ENCODE measurements around the gene CACNA2D4. TPM values are rescaled to one million over a fixed set of nuclear protein-coding genes. Genes with fewer than 3 reads are reported as not detected.

Gene CACNA2D4
- total RNA-seq, 1 experiment from 2014 or later, result not detected

DNA sequence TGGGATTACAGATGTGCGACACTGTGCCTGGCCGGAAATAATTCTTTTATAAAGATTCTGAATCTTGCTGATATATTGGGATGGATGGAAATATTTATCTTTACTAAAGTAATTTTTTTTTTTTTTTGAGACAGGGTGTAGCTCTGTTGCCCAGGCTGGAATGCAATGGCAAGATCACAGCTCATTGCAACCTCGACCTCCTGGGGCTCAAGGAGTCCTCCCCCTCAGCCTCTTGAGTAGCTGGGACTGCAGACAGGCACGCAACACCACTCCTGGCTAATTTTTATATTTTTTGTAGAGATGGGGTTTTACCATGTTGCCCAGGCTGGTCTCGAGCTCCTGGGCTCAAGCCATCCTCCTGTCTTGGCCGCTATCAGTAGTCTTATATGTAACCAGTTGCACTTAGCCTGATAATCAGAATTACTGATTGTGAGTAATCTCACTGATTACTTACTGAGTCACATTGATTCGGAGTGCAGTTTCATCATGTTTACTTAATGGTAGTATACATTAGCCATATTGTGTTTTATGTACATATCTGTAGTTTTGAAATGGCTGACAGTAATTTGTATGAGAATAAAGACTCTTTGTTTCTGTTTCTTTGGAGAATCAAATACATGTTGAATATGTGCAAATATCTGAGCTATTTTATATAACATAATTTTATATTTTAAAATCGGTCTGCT lies 148.5 kb downstream of the CACNA2D4 start:
- TF ChIP-seq EZH2phosphoT487 (IDR thresholded peaks at IDR 0.05; ENCODE audit: borderline replicate concordance, low read length) (no peak), EZH2 (IDR thresholded peaks at IDR 0.05; ENCODE audit: low read length, unreplicated experiment) (no peak)
- TF ChIP-seq, protein P1, sequence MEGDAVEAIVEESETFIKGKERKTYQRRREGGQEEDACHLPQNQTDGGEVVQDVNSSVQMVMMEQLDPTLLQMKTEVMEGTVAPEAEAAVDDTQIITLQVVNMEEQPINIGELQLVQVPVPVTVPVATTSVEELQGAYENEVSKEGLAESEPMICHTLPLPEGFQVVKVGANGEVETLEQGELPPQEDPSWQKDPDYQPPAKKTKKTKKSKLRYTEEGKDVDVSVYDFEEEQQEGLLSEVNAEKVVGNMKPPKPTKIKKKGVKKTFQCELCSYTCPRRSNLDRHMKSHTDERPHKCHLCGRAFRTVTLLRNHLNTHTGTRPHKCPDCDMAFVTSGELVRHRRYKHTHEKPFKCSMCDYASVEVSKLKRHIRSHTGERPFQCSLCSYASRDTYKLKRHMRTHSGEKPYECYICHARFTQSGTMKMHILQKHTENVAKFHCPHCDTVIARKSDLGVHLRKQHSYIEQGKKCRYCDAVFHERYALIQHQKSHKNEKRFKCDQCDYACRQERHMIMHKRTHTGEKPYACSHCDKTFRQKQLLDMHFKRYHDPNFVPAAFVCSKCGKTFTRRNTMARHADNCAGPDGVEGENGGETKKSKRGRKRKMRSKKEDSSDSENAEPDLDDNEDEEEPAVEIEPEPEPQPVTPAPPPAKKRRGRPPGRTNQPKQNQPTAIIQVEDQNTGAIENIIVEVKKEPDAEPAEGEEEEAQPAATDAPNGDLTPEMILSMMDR (conservative IDR thresholded peaks at IDR 0.05; ENCODE audit: low read depth, low read length), result no peak
- no peak overlapping the region for H3K4me3 ChIP-seq (ENCODE audit: low read length)
- ChIA-PET CTCF (interaction anchor here (0.6 kb wide), 1 partner anchor 112 kb away, joined by 3 read pairs; no protein-coding TSS in a partner anchor), POLR2A (ENCODE audit: unreplicated experiment) (interaction anchor here (0.8 kb wide), 1 partner anchor 79 kb away, joined by 3 read pairs; the partner anchor contains the start of gene ADIPOR2)
- no peaks in the 10 kb centered on the region for H4K20me1 ChIP-seq (ENCODE audit: low read length)
- no peak overlapping the region for H2AFZ ChIP-seq (ENCODE audit: low read length)
- H3K79me2 ChIP-seq (ENCODE audit: low read length), result peaks cover 44% of the 10 kb centered on the region
- no peak overlapping the region for H3K9ac ChIP-seq (ENCODE audit: low read length)
- ATAC-seq (peak; percentile 79), DNase-seq (peak; percentile 73)
- H3K9me3 ChIP-seq (ENCODE audit: low read length), result no peaks in the 10 kb centered on the region
- H3K36me3 ChIP-seq (ENCODE audit: low read depth, low read length), result peaks cover 5% of the 10 kb centered on the region; the same call in 1 of the 2 replicates
- H3K4me2 ChIP-seq (ENCODE audit: low read length), result peak overlapping the region; percentile 53
- no peaks in the 10 kb centered on the region for H3K27me3 ChIP-seq (ENCODE audit: low read length)
- H3F3A ChIP-seq (ENCODE audit: low read length, unreplicated experiment), result no peaks in the 10 kb centered on the region
- peaks cover 37% of the 10 kb centered on the region for H3K4me1 ChIP-seq (ENCODE audit: insufficient read depth, low read length)
- peak overlapping the region; percentile 38 for H3K27ac ChIP-seq (ENCODE audit: low read length)
- intact Hi-C loops (cut with micrococcal nuclease), result loop anchor here (2.0 kb wide), 1 partner anchor 63 kb away; no protein-coding TSS in a partner anchor
- no peaks in the 10 kb centered on the region for H3K9me2 ChIP-seq (replicated peaks; ENCODE audit: low read length)
- BruUV-seq (replicated peaks), result no TSS peak

DNA sequence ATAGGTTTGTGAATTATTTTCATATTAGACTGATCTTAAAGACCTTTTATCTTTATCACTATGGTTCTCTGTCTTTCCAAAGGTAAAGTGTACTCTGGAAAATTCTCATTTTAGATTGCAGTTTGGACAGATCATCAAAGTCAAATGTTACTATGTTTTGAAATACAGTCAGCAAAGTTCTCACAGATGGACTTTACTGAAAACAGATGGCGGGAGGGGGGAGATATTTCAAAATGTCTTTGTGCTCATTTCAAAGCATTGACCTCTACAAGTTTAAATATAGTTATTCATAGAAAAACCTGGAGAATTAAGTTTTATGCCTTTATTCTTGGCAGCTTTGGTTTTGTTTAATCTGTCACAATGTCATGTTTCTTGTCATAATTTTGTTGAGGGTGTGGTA lies 149.8 kb downstream of the CACNA2D4 start:
- Histone ChIP-seq H3K27ac (ENCODE audit: low read length) (no peak overlapping the region), H3K79me2 (ENCODE audit: low read length) (peaks cover 51% of the 10 kb centered on the region), H3K36me3 (ENCODE audit: low read depth, low read length) (peaks cover 5% of the 10 kb centered on the region; the same call in 1 of the 2 replicates), H3K9me2 (replicated peaks; ENCODE audit: low read length) (no peaks in the 10 kb centered on the region), H3K4me1 (ENCODE audit: insufficient read depth, low read length) (peaks cover 32% of the 10 kb centered on the region), H3F3A (ENCODE audit: low read length, unreplicated experiment) (no peaks in the 10 kb centered on the region), H3K4me2 (ENCODE audit: low read length) (no peak overlapping the region), H3K9ac (ENCODE audit: low read length) (no peak overlapping the region), H3K27me3 (ENCODE audit: low read length) (no peaks in the 10 kb centered on the region), H3K4me3 (ENCODE audit: low read length) (no peak overlapping the region), H2AFZ (ENCODE audit: low read length) (no peak overlapping the region), H4K20me1 (ENCODE audit: low read length) (no peaks in the 10 kb centered on the region), H3K9me3 (ENCODE audit: low read length) (no peaks in the 10 kb centered on the region)
- no TSS peak for BruUV-seq (replicated peaks)
- no peak for TF ChIP-seq EZH2 (IDR thresholded peaks at IDR 0.05; ENCODE audit: low read length, unreplicated experiment)
- ChIA-PET CTCF (no interaction called here), POLR2A (ENCODE audit: unreplicated experiment) (no interaction called here)
- intact Hi-C loops (cut with micrococcal nuclease), result no loop called here
- ATAC-seq (no peak), DNase-seq (no peak)

DNA sequence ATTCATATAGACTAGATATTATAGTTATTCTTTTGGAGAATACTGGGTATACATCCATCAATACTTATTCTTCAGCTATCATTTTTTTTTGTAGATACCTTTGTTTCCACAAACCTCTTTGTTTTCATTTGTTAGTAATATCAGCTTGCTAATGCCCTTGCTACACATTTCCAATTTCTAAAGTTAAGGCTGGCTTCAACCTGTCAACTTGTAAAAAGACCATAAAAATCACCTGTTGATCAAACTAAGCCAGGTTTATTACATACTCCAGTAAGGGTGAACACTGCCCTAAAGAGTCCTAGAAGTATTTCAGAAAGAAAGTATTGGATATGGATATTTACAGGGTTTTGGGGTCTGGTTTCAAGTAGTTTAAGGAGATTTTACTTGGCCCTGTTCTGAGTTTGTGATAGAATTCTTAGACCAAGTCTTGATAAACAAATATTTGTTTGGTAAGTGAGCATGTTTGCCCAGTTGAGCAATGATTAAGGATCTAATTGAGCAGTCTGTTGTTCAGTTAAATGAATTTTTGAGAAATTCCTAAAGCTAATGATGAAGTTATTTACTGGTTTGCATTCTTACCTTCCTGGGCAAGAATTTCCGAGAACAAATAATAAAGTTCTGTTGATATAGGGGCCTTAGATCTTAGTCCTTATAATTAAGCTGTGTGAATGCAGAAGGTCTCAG lies 150.9 kb downstream of the CACNA2D4 start:
- Histone ChIP-seq H3K79me2 (ENCODE audit: low read length) (peaks cover 56% of the 10 kb centered on the region), H3K9me3 (ENCODE audit: low read length) (no peaks in the 10 kb centered on the region), H4K20me1 (ENCODE audit: low read length) (no peaks in the 10 kb centered on the region), H3K4me3 (ENCODE audit: low read length) (no peak overlapping the region), H3K27ac (ENCODE audit: low read length) (no peak overlapping the region), H3K4me1 (ENCODE audit: insufficient read depth, low read length) (peaks cover 32% of the 10 kb centered on the region), H2AFZ (ENCODE audit: low read length) (no peak overlapping the region), H3F3A (ENCODE audit: low read length, unreplicated experiment) (no peaks in the 10 kb centered on the region), H3K9ac (ENCODE audit: low read length) (no peak overlapping the region), H3K9me2 (replicated peaks; ENCODE audit: low read length) (no peaks in the 10 kb centered on the region), H3K27me3 (ENCODE audit: low read length) (no peaks in the 10 kb centered on the region), H3K4me2 (ENCODE audit: low read length) (peak overlapping the region; percentile 33; the same call in 1 of the 2 replicates), H3K36me3 (ENCODE audit: low read depth, low read length) (no peaks in the 10 kb centered on the region)
- BruUV-seq (replicated peaks), result no TSS peak
- TF ChIP-seq, protein P1 (conservative IDR thresholded peaks at IDR 0.05; ENCODE audit: low read depth, low read length), result no peak
- no peak for TF ChIP-seq EZH2 (IDR thresholded peaks at IDR 0.05; ENCODE audit: low read length, unreplicated experiment)
- TF ChIP-seq EZH2phosphoT487 (IDR thresholded peaks at IDR 0.05; ENCODE audit: borderline replicate concordance, low read length), result no peak
- POLR2A ChIA-PET (ENCODE audit: unreplicated experiment), result interaction anchor here (0.7 kb wide), 1 partner anchor 237 kb away, joined by 3 read pairs; the partner anchor contains the start of gene DCP1B
- intact Hi-C loops (cut with micrococcal nuclease), result no loop called here
- DNase-seq (peak; percentile 15), ATAC-seq (no peak)
- CTCF ChIA-PET, result no interaction called here
